Activated CD4-positive, alpha-beta memory T cell treated with anti-CD3 and anti-CD28 coated beads, Interleukin-2, amount 10 ng/mL, durations not matched to agents 7 days and 5 days (primary cell): ENCODE results near the gene NOD1. TPM values are rescaled to one million over a fixed set of nuclear protein-coding genes. Genes with fewer than 3 reads are reported as not detected.
"Not testable (repeated sequence)": the region's sequence is repeated elsewhere in the genome, so short reads cannot be mapped to it uniquely, and the experiment has no call there.

Experiments
- CTCF ChIA-PET: fragments of 350-600 bp; sonication (Branson Sonifier 250); formaldehyde crosslinking; loops from one replicate; lab custom pipeline; 2021; ENCODE audit warnings: antibody characterized with exemption, inconsistent platforms; lab: Charles Lee
- POLR2A ChIA-PET: fragments of 350-600 bp; sonication (Branson Sonifier 250); formaldehyde crosslinking; loops from one replicate; lab custom pipeline; 2021; ENCODE audit warnings: antibody characterized with exemption; lab: Charles Lee
- DNase-seq: peaks from one replicate; pipeline ENCODE4 v3.0.0-alpha.2; 2020
- H3K27ac Mint-ChIP-seq: one replicate; pipeline ENCODE4 v1.8.0; 2021; ENCODE audit warnings: mild to moderate bottlenecking, mixed read lengths
- H3K27me3 Mint-ChIP-seq: one replicate; pipeline ENCODE4 v1.8.0; 2021; ENCODE audit warnings: mixed read lengths
- H3K36me3 Mint-ChIP-seq: one replicate; pipeline ENCODE4 v1.8.0; 2021; ENCODE audit warnings: low read depth, mixed read lengths
- H3K4me1 Mint-ChIP-seq: one replicate; pipeline ENCODE4 v1.8.0; 2021; ENCODE audit warnings: mixed read lengths
- H3K4me3 Mint-ChIP-seq: one replicate; pipeline ENCODE4 v1.8.0; 2021; ENCODE audit warnings: mild to moderate bottlenecking, mixed read lengths
- H3K9me3 Mint-ChIP-seq: one replicate; pipeline ENCODE4 v1.8.0; 2021; ENCODE audit warnings: mixed read lengths
- total RNA-seq, 2 experiments: library from RNA; stranded (reverse); gene quantifications; one replicate each; pipeline ENCODE4 v1.2.3, GENCODE V29; 2021

Gene NOD1
- total RNA-seq, 2 experiments from 2014 or later: 19.6 to 22.6 TPM

DNA sequence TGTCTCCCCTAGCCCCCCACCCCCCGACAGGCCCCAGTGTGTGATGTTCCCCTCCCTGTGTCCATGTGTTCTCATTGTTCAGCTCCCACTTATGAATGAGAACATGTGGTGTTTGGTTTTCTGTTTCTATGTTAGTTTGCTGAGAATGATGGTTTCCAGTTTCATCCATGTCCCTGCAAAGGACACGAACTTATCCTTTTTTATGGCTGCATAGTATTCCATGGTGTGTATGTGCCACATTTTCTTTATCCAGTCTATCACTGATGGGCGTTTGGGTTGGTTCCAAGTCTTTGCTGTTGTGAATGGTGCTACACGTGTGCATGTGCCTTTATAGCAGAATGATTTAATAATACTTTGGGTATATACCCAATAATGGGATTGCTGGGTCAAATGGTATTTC, 97.8 kb downstream of the NOD1 start:
- CTCF ChIA-PET: interaction anchor here (0.8 kb wide), 1 partner anchor 1110 kb away, joined by 3 read pairs; no protein-coding TSS in a partner anchor
- H3K4me1 Mint-ChIP-seq, H3K4me3 Mint-ChIP-seq, H3K9me3 Mint-ChIP-seq, H3K27me3 Mint-ChIP-seq, DNase-seq, H3K27ac Mint-ChIP-seq, H3K36me3 Mint-ChIP-seq, POLR2A ChIA-PET: not testable (repeated sequence)

DNA sequence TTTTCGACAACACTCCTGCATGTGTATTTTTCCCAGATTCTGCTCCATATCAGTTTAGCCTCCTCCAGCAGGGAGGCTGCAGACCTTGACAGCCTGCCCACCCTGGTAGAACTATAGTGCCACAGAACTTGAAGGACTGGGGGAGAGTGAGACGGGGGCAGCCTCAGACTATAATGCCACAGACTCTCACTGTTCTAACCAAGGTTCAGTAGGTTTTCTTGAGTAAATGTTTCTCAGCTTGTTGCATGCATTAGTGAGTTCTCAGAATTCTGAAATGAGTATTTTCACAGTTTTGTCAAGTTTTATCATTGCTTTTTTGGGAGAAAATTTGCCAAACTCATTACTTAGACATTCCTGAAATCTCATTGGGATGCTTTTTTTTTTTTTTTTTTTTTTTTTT, 98.3 kb downstream of the NOD1 start:
- ChIA-PET POLR2A (no interaction called here), CTCF (interaction anchor here (0.7 to 0.8 kb wide), 2 partner anchors 197 to 1111 kb away, joined by 3 read pairs; no protein-coding TSS in a partner anchor)
- DNase-seq: no peak
- Mint-ChIP-seq H3K27me3 (no peaks in the 10 kb centered on the region), H3K9me3 (no peaks in the 10 kb centered on the region), H3K36me3 (no peaks in the 10 kb centered on the region), H3K4me1 (no peaks in the 10 kb centered on the region), H3K4me3 (no peak overlapping the region), H3K27ac (no peak overlapping the region)

DNA sequence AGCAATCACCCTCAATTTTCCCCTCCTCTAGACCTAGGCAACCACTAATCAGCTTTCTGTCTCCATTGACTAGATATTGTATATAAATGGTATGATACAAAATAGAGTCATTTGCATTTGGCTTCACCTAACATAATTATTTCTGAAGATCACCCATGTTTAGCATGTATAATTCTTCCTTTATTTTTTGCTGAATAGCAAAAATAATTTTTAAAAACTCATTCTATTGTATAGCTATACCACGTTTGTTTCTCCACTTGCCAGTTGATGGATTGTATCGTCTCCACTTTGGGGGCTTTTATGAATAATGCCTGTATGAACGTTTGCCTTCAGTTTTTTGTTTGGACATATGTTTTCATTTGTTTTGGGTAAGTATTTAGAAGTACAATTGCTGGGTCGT, 98.8 kb downstream of the NOD1 start:
- ChIA-PET POLR2A (no interaction called here), CTCF (interaction anchor here (0.7 kb wide), 1 partner anchor 198 kb away, joined by 3 read pairs; no protein-coding TSS in a partner anchor)
- no peak for DNase-seq

DNA sequence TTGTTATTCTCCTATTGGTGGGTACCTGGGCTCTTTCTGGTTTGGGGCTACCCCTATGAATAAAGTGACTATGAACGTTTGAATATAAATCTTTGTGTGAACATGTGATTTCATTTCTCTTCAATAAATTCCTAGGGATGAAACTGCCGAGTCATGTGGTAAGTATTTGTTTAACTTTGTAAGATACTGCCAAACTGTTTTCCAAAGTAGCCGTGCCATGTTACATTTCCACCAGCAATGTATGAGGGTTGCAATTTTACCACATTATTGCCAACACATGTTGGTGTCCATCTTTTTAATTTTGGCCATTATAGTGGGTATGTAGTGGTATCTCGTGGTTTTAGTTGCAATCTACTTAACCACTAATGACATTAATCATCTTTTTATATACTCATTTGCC, 99.5 kb downstream of the NOD1 start:
- DNase-seq: no peak
- Mint-ChIP-seq H3K9me3 (no peaks in the 10 kb centered on the region), H3K36me3 (no peaks in the 10 kb centered on the region), H3K4me3 (no peak overlapping the region), H3K27me3 (no peaks in the 10 kb centered on the region), H3K4me1 (no peaks in the 10 kb centered on the region), H3K27ac (no peak overlapping the region)
- CTCF ChIA-PET: no interaction called here
- POLR2A ChIA-PET: no interaction called here

More for the DNA sequence above, 98.8 kb downstream of the NOD1 start:
- Mint-ChIP-seq H3K36me3 (no peaks in the 10 kb centered on the region), H3K27ac (no peak overlapping the region), H3K4me3 (no peak overlapping the region), H3K4me1 (no peaks in the 10 kb centered on the region), H3K27me3 (no peaks in the 10 kb centered on the region), H3K9me3 (no peaks in the 10 kb centered on the region)

DNA sequence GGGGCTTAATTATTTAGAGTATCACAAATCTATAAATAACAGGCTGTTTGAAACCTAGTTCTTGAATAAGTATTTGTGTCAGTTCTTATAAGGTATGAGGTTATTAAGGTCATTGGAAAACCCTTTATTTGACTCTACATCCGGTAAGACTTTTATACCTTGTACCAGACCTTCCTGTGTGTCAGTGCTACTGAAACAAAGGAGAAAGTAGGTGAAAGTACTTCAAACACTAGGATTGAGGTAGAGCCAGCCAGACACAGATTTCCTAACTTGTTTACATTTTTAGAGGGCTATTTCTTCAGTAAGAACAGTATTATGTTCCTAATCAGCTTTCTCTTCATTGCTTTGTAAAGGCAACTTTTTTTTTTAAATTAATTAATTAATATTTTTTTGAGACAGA, 100.3 kb downstream of the NOD1 start:
- CTCF ChIA-PET: no interaction called here
- no peak for DNase-seq
- Mint-ChIP-seq H3K27ac (no peak overlapping the region), H3K4me1 (no peaks in the 10 kb centered on the region), H3K9me3 (no peaks in the 10 kb centered on the region), H3K36me3 (no peaks in the 10 kb centered on the region), H3K4me3 (no peak overlapping the region), H3K27me3 (no peaks in the 10 kb centered on the region)
- POLR2A ChIA-PET: no interaction called here

Other genes starting within 250 kb of the NOD1 start
- 10 to 100 TPM; 17.9 to 18.5 TPM for gene ZNRF2, start 194.2 kb downstream of the NOD1 start, total RNA-seq
- 10 to 100 TPM; 34.2 to 37.7 TPM for gene GGCT, start 26.0 kb upstream of the NOD1 start, total RNA-seq
- gene GARS1, start 116.1 kb upstream of the NOD1 start, total RNA-seq: 100 to 1,000 TPM; 260 to 264 TPM
- gene CRHR2, start 203.7 kb upstream of the NOD1 start, total RNA-seq: not detected